Endothelial cell (in vitro differentiated cells): ENCODE results near the gene TREML2. TPM values are rescaled to one million over a fixed set of nuclear protein-coding genes. Genes with fewer than 3 reads are reported as not detected.
A peak's percentile ranks its signal among the peaks of the same experiment; 100 is the strongest.

ENCODE experiments used
- DNase-seq: peaks from one replicate; pipeline ENCODE4 v3.0.0; 2021; ENCODE audit warnings: low spot score
- H3K27ac Mint-ChIP-seq: one replicate; pipeline ENCODE4 v1.8.0; 2021; ENCODE audit warnings: mixed read lengths, inconsistent platforms; ENCODE audit not compliant: unreplicated experiment
- H3K27me3 Mint-ChIP-seq: one replicate; pipeline ENCODE4 v1.8.0; 2021; ENCODE audit warnings: mild to moderate bottlenecking, moderate library complexity, mixed read lengths, inconsistent platforms; ENCODE audit not compliant: unreplicated experiment
- H3K36me3 Mint-ChIP-seq: one replicate; pipeline ENCODE4 v1.8.0; 2021; ENCODE audit warnings: mild to moderate bottlenecking, low read depth, mixed read lengths, inconsistent platforms; ENCODE audit not compliant: unreplicated experiment
- H3K4me1 Mint-ChIP-seq: one replicate; pipeline ENCODE4 v1.8.0; 2021; ENCODE audit warnings: mild to moderate bottlenecking, mixed read lengths, inconsistent platforms; ENCODE audit not compliant: unreplicated experiment
- H3K4me3 Mint-ChIP-seq: one replicate; pipeline ENCODE4 v1.8.0; 2021; ENCODE audit warnings: mild to moderate bottlenecking, mixed read lengths, inconsistent platforms; ENCODE audit not compliant: unreplicated experiment
- H3K9me3 Mint-ChIP-seq: one replicate; pipeline ENCODE4 v1.8.0; 2021; ENCODE audit warnings: mixed read lengths, inconsistent platforms; ENCODE audit not compliant: unreplicated experiment
- CTCF ChIP-seq: fragments of 200-600 bp; sonication (generic); IDR thresholded peaks from one replicate; pipeline ENCODE4 v1.5.0; 2021; ENCODE audit warnings: antibody characterized with exemption; ENCODE audit not compliant: unreplicated experiment
- total RNA-seq: library from RNA; stranded (reverse); fragmentation: NEBNext Ultra II Directional; extraction: Animal tissue kit (Norgen Biotek cat#: 25700); gene quantifications from one replicate; pipeline ENCODE4 v1.2.1, GENCODE V29; 2021; ENCODE audit not compliant: unreplicated experiment

Gene TREML2
- total RNA-seq, 1 donor from 2014 or later, result 0.10 TPM

DNA sequence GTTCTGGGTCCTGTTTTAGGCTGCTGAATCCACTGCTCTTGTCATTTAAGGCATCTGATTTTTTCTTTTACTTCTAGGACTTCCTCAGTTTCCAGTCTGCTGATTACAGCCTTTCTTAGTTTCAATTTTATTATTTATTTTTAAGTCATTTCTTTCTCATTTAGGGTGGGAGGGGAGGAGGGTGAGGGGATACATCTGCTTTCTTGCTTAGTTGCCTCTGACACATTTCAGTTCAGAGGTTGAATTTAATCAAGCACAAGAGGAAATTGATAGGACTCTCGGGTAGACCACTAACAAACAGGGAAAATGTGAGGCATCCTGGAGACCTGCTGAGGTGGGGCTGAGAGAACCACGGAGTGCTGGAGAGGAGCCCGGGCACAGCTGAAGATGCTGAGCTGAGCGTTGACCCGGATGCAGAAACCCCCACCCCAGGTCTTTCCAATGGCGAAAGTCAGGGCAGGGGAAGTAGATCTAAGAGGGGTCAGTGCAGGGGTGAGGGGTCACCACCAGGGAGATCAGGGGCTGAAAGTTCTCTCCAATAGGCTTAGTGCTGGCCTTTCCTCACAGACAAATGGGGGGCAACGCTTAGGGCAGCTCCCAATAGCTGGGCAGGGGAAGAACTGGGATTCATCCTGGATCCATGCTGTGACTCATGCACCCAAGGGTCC, 7.6 kb upstream of the TREML2 start:
- Mint-ChIP-seq H3K36me3 (no peaks in the 10 kb centered on the region), H3K9me3 (no peaks in the 10 kb centered on the region)

GRCh38 chr6:41204156-41204555, 3.2 kb upstream of the TREML2 start:
- Mint-ChIP-seq H3K27me3 (no peaks in the 10 kb centered on the region), H3K9me3 (no peaks in the 10 kb centered on the region), H3K4me1 (peaks cover 24% of the 10 kb centered on the region), H3K4me3 (no peak overlapping the region), H3K27ac (no peak overlapping the region), H3K36me3 (no peaks in the 10 kb centered on the region)
- no peak for DNase-seq
- TF ChIP-seq CTCF, result no peak

More for the DNA sequence above, 7.6 kb upstream of the TREML2 start:
- Mint-ChIP-seq H3K27me3 (no peaks in the 10 kb centered on the region), H3K4me3 (no peak overlapping the region), H3K27ac (no peak overlapping the region), H3K4me1 (peaks cover 3% of the 10 kb centered on the region)
- DNase-seq, result no peak
- TF ChIP-seq CTCF, result no peak

GRCh38 chr6:41201764-41202173, 820 bp upstream of the TREML2 start:
- DNase-seq, result no peak
- no peak overlapping the region for H3K4me3 Mint-ChIP-seq
- no peak for TF ChIP-seq CTCF
- peaks cover 3% of the 10 kb centered on the region for H3K27me3 Mint-ChIP-seq
- H3K9me3 Mint-ChIP-seq, result no peaks in the 10 kb centered on the region
- H3K27ac Mint-ChIP-seq, result no peak overlapping the region
- peaks cover 24% of the 10 kb centered on the region for H3K4me1 Mint-ChIP-seq
- H3K36me3 Mint-ChIP-seq, result no peaks in the 10 kb centered on the region

DNA sequence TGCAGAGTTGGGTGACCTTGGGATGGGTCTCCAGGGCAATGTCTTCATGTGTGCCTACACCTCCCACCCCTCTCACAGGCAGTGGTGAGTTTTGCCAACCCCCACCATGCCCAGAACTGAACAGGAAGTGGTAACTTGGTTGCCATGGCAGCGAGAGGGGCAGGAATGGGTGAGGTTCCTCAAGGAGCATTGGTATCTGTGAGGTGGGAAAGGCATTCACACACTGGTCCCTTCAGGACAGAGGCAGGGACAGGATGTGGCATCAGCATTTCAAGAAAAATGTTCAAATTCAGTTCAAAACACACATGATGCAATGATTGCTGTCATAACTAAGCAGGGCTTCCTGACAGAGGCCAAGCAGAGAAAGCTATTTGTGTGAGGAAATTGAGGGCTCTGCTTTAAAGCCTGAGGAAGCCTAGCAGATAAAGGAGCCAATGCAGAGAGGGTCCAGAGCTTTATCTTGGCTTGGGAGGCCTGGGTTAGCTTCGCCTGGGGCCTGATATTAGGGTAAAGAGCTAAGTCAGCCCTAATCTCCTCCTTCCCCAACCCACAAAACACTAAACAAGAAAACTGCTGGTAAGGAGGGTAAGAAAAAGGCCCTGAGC, 551 bp downstream of the TREML2 start:
- H3K27ac Mint-ChIP-seq, result peak overlapping the region; percentile 37
- H3K4me3 Mint-ChIP-seq, result no peak overlapping the region
- no peak for TF ChIP-seq CTCF
- peaks cover 24% of the 10 kb centered on the region for H3K4me1 Mint-ChIP-seq
- H3K36me3 Mint-ChIP-seq, result no peaks in the 10 kb centered on the region
- H3K9me3 Mint-ChIP-seq, result no peaks in the 10 kb centered on the region
- DNase-seq, result peak; percentile 18
- H3K27me3 Mint-ChIP-seq, result peaks cover 3% of the 10 kb centered on the region

DNA sequence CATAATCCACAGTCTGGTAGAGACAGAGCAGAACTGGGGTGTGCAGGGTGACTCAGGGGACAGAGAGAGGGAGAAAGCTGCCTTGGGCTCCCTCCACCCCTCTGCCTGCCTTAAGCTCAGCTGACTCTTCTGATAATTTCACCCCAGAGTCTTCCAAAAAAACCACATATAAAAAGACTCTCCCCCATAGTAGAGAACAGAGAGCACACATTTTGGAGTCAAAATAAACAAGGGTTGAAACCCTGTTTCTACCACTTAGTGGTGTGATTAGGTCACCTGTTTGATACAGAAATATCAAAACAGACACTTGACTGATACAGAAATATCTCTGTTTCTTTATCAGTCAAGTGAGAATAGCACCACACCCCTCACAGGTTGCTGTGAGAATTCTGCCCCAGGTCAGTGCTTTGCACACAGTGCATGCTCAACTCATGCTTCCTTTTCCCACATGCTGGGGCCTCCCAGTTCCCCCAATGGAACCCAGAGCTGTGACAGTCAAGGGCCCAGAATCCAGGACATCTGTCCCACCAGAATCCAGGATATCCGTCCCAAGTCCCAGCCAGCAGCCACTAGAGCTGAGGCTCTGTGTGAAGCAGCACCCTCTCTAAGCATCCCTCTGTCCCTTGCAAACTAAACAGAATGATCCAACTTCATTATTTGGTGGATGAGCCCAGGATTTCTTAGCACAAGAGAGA, 1.2 kb downstream of the TREML2 start:
- Mint-ChIP-seq H3K27me3 (peaks cover 3% of the 10 kb centered on the region), H3K27ac (peak overlapping the region; percentile 37), H3K36me3 (peaks cover 3% of the 10 kb centered on the region)

More for the DNA sequence above, 1.2 kb downstream of the TREML2 start:
- TF ChIP-seq CTCF, result no peak
- Mint-ChIP-seq H3K9me3 (no peaks in the 10 kb centered on the region), H3K4me3 (no peak overlapping the region), H3K4me1 (peaks cover 24% of the 10 kb centered on the region)
- DNase-seq, result no peak
